GM19025 (cell line): ENCODE results near the gene CDK19.

Experiments used
- ATAC-seq: cut with Tn5 transposase; IDR thresholded peaks from one replicate; pipeline ENCODE4 v1.9.1; 2021; ENCODE audit warnings: mild to moderate bottlenecking, low read depth, moderate library complexity; ENCODE audit not compliant: unreplicated experiment

Gene CDK19

GRCh38 chr6:110665600-110665999 is 149.7 kb downstream of the CDK19 start:
- ATAC-seq, result no peak

DNA sequence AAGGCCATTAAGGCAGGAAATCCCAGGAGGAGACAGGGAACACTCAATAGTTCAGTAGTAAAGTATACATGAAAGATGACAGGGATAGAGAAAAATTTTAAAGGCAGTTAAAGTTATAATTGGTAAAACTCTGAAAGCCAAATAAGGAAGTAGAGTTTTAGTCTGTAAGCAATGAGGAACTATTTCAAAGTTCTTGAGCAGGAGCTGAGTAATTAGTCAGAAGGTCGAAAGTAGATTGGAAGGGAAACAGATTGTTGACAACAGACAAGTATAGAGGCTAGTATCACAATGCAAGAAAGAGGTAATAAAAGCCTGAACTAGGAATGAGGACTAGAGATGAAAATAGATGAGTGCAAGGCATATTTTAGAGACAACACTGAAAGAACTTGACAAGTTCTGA is 150.3 kb downstream of the CDK19 start:
- no peak for ATAC-seq

DNA sequence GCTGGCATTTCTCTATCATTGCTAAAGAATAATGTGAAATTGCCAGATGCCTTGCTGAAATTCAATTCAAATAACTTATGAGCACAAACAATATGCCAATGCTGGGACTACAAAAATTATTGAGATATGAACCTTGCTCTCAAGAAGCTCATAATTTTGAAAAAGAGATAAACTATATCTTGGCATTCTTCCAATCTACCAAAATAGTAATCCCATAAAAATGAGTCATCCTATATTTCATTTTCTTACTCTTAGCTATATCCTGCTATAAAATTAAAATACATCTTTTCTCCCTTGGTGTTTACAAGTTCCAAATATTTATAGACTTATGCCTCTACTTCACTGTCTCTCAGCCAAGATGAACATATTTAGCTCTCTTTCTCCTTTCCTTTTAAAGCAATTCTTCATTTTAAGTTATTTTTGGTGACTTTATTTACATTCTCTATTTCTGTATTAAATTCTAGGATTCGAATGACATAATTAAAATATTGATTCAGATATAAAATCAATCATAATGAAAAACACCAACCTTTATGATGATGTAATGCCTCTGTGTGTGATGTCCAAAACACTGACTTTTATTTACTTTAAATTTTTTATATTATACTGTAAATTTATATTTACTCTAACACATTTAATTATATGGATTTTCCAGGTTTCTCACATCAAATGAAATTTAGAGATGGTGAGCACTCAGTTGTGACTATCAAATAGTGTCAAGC is 152.6 kb downstream of the CDK19 start:
- no peak for ATAC-seq

DNA sequence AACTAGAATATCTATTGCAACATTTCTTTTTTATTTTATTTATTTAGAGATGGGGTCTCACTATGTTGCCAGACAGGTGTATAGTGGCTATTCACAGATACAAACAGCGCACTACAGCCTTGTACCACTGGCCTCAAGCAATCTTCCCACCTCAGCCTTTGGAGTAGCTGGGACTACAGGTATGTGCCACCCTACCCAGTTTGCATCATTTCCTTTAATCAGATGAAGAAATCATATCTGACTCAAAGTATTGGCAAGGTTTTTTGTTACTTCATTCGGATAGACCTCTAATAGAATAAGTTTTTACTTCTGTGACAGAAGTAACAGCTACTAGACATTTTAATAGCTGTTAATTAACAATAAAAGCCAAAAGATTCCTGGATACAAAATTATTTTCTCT is 153.9 kb downstream of the CDK19 start:
- ATAC-seq, result no peak

GRCh38 chr6:110660066-110660655 is 155.1 kb downstream of the CDK19 start:
- ATAC-seq, result no peak

DNA sequence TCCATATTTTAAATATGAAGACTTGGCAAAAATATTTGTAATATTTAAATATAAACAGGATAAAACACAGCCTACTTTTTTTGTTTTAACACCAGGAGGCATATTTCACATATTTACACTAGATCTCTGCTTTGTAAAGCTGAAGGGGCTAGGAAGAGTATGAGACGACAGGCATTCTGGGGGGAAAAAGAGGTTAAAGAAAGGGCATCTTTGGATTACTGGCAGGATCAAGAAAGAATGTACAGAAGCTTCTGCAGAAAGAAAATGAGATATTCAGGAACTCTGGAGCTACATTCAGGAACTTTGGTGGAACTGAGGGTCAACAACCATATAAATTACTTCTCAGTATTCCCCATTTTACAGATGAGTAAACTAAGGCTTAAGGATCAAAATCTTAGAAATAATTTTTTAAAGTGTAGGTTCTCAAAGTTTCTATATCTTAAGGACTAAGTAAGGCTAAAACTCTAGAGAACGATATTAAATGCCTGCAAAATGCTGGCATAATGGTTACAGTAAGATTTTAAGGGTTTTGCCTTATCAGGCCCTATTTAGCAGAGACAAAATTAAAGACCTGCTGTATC is 156.5 kb downstream of the CDK19 start:
- ATAC-seq, result no peak

DNA sequence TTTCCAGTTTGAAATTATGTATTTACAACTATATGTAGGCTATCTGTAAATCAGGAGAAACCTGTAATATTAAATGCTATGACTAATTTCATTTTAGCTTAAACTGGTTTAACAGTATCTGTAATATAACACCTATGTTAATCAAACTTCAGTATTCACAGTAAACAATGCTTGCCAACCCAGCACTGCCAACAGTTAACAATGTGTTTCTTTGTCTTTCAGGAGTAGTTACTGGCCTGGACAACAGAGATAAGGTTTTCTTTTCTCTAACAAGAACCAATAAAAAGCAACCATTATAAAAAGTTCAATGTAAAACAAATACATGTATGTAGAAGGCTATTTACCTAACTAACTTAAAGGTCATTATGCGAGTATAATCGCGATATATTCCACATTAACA is 158.8 kb downstream of the CDK19 start:
- ATAC-seq, result no peak

GRCh38 chr6:110655821-110656220 is 159.4 kb downstream of the CDK19 start:
- ATAC-seq, result no peak

GRCh38 chr6:110654096-110654820 is 161.0 kb downstream of the CDK19 start:
- ATAC-seq, result no peak

GRCh38 chr6:110653381-110653780 is 161.9 kb downstream of the CDK19 start:
- ATAC-seq, result no peak

DNA sequence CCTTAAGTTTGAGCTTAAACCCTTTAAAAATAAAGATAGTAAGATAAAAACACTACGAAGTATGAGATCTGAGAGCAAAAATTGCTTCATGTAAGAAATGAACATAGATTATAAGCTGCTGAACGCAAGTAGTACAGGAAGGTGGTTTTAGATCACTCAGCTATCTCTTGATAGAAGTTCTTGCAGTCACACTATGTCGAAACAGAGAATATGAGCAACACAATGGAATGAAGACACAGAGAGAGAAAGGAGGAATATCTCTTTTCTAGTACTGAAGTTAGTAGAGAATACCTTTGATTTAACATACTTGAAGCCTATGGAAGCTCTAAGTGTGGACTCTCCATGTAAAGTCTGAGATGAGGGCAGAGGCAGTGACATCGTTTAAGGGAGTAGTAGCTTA is 162.7 kb downstream of the CDK19 start:
- no peak for ATAC-seq

- ATAC-seq, result no peak
These were observed 164.5 kb downstream of the CDK19 start for GRCh38 chr6:110650755-110651154.

GRCh38 chr6:110649704-110650103 is 165.6 kb downstream of the CDK19 start:
- ATAC-seq, result no peak

GRCh38 chr6:110646951-110647910 is 168.0 kb downstream of the CDK19 start:
- no peak for ATAC-seq

GRCh38 chr6:110646419-110646698 is 168.9 kb downstream of the CDK19 start:
- no peak for ATAC-seq

DNA sequence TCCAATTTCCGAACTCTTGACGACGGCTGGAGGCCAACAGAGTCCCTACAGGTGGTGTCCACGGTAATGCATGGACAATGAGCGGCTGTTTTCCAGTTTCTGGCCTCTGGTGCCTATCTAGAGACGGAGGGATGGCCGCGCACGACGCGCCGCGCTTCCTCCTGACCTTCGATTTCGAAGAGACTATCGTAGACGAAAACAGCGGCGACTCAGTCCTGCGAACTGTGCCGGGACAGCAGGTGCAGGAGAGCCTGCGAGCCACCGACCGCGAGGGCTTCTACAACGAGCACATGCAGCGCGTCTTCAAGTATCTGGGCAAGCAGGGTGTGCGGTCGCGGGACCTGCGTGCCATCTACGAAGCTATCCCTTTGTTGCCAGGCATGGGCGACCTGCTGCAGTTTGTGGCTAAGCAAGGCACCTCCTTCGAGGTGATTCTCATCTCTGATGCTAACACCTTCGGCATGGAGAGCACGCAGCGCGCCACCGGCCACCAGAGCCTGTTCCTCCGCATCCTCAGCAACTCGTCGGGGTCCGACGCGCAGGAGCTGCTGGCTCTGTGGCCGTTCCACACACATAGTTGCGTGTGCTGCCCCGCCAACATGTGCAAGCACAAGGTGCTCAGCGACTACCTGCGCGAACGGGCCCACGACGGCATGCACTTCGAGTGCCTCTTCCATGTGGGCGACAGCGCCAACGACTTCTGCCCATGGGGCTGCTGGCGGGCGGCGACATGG is 169.4 kb downstream of the CDK19 start:
- ATAC-seq, result no peak

DNA sequence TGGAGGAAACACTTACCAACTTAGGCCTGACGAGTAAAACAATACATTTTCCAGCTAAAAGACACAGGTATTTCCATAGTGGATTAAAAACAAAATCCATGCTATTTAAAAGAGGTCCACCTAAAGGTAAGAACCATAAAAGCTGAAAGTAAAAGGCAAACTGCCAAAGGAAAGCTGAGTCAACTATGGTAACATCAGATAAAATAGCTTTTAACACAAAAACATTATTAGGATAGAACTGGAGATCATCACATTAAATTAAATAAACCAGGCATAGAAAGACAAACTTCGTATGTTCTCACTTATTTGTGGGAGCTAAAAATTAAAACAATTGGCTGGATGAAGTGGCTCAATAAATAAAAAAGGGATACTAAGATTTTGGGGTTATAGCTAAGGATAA is 172.1 kb downstream of the CDK19 start:
- ATAC-seq, result no peak

DNA sequence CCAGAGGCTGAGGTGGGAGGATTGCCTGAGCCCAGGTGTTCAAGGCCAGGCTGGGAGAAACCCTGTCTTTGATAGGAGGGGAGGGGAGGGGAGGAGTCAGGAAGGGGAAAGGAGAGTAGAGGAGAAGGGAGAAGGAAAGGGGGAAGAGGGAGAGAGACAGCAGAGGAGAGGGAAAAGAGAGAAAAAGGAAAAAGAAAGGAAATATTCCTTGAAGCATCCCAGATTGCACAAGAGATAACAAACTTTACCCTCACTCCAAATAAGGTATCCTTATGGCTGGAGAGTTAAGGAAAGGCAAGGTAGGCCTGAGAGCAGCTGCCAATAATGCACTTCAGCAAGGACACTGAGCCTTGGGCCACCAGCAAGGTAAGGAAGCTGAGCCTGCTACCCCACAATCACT is 172.6 kb downstream of the CDK19 start:
- no peak for ATAC-seq

GRCh38 chr6:110636781-110637180 is 178.5 kb downstream of the CDK19 start:
- no peak for ATAC-seq

DNA sequence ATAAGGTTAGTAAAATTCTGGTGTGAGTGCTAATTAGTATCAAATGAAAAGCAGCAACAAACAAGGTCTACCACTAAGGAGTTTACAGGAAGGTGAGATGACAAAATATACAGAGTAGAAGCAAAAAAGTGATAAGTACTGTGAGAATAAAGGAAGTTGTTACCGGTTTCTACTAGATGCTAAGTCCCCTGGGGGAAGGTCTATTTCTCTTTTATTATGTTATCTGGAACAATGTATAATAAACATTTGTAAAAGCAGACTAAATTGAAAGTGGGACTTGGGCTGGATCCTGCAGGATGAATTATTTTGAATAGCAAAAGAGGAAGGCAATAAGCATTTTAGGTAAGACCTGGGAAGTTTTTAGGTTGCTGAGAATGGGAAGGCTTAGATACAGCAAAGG is 180.2 kb downstream of the CDK19 start:
- no peak for ATAC-seq
